Measurements from ENCODE around the gene TET2. TPM values are rescaled to one million over a fixed set of nuclear protein-coding genes. Genes with fewer than 3 reads are reported as not detected.

Gene TET2
- total RNA-seq, 3 donors from 2014 or later (not counting 1 experiment from before 2014, with no cell fraction given) = 80.0 to 91.6 (median 82.8) TPM

DNA sequence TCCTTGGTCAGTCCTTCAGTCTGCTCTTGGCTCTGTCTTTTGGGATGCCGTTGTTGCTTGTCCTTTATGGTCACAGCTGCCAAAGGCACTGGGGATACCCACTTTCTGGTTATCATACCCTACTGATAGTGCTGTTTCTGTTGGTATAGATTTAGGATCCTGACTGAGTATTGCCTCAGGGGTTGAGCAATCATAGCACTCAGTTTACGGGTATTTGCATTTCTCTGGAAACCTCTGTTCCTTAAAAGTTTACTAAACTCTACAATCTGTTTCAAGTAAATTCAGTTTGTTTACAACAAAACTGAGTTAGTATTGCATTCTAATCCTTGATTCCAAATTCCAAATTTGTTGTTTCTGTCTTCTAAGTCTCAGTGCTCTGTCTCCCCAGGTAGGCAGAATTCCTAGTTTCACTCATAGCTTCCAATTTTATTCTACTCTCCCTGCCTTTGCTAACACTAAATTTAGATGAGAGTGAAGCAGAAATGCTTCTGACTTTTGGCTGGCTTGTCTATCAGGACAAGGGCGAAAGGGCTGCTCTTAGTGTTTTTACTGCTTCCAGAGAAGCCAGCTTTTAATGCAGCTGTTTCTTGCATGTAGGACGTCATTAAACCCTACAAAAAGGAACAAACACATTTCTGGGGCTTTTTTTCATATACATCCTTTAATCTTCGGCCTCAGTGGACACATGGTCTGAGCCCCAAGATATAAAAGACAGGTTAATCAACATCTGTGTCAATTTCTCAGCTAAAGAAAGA lies 17.2 kb upstream of the TET2 start:
- DNase-seq (no peak), ATAC-seq (no peak)
- WGBS (ENCODE audit: insufficient coverage) = 89% methylated on average over 5 of the region's 5 CpGs
- no peaks in the 10 kb centered on the region for H3K36me3 ChIP-seq (ENCODE audit: control insufficient read depth, insufficient read depth, low read length)
- H3K9me3 ChIP-seq (ENCODE audit: control insufficient read depth, insufficient read depth, low read length) = no peaks in the 10 kb centered on the region
- no peaks in the 10 kb centered on the region for H3K4me1 ChIP-seq (ENCODE audit: control insufficient read depth, insufficient read depth, low read length)
- Mint-ChIP-seq H3K27me3 (ENCODE audit: low read depth in 2 of 2) (no peaks in the 10 kb centered on the region), H3K27ac (no peak overlapping the region), H3K4me1 (no peaks in the 10 kb centered on the region), H3K9me3 (no peaks in the 10 kb centered on the region), H3K36me3 (no peaks in the 10 kb centered on the region), H3K4me3 (no peak overlapping the region)
- no peak overlapping the region for H3K4me3 ChIP-seq (ENCODE audit: low read length)
- H3K27ac ChIP-seq (ENCODE audit: low read length) = no peak overlapping the region
- TF ChIP-seq, protein P1, sequence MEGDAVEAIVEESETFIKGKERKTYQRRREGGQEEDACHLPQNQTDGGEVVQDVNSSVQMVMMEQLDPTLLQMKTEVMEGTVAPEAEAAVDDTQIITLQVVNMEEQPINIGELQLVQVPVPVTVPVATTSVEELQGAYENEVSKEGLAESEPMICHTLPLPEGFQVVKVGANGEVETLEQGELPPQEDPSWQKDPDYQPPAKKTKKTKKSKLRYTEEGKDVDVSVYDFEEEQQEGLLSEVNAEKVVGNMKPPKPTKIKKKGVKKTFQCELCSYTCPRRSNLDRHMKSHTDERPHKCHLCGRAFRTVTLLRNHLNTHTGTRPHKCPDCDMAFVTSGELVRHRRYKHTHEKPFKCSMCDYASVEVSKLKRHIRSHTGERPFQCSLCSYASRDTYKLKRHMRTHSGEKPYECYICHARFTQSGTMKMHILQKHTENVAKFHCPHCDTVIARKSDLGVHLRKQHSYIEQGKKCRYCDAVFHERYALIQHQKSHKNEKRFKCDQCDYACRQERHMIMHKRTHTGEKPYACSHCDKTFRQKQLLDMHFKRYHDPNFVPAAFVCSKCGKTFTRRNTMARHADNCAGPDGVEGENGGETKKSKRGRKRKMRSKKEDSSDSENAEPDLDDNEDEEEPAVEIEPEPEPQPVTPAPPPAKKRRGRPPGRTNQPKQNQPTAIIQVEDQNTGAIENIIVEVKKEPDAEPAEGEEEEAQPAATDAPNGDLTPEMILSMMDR (IDR thresholded peaks at IDR 0.05) = no peak
- intact Hi-C loops (cut with micrococcal nuclease) = no loop called here
- H3K27me3 ChIP-seq (ENCODE audit: control insufficient read depth, insufficient read depth, low read length) = no peaks in the 10 kb centered on the region

DNA sequence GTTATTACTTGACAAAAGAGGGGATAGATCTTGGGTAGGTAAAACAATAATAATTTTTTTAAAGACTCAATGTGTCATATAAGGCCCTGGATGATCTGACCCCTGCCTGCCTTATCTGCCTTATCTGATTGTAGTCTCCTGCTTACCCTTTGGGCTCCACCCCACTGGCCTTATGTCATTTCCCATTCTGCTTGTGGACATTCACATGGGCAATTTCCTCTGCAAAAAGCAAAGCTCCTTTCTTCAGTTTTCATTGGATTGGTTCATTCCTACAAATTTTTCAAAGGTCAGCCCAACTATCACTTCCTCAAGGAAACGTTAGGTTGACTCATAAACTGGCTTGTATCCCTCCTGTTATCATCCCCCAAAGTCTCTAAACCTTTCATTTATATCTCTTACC lies 15.7 kb upstream of the TET2 start:
- no peak for ATAC-seq
- no peak for DNase-seq
- no peaks in the 10 kb centered on the region for H3K9me3 ChIP-seq (ENCODE audit: control insufficient read depth, insufficient read depth, low read length)
- H3K27me3 ChIP-seq (ENCODE audit: control insufficient read depth, insufficient read depth, low read length) = no peaks in the 10 kb centered on the region
- Mint-ChIP-seq H3K4me3 (no peak overlapping the region), H3K27me3 (ENCODE audit: low read depth in 2 of 2) (no peaks in the 10 kb centered on the region), H3K27ac (no peak overlapping the region), H3K4me1 (no peaks in the 10 kb centered on the region), H3K36me3 (no peaks in the 10 kb centered on the region), H3K9me3 (no peaks in the 10 kb centered on the region)
- no peak overlapping the region for H3K27ac ChIP-seq (ENCODE audit: low read length)
- no peaks in the 10 kb centered on the region for H3K36me3 ChIP-seq (ENCODE audit: control insufficient read depth, insufficient read depth, low read length)
- whole genome bisulfite sequencing (ENCODE audit: insufficient coverage) = 80% methylated on average over 1 of the region's 1 CpG
- TF ChIP-seq, protein P1 (IDR thresholded peaks at IDR 0.05) = no peak
- H3K4me3 ChIP-seq (ENCODE audit: low read length) = no peak overlapping the region
- intact Hi-C loops (cut with micrococcal nuclease) = no loop called here
- no peaks in the 10 kb centered on the region for H3K4me1 ChIP-seq (ENCODE audit: control insufficient read depth, insufficient read depth, low read length)

DNA sequence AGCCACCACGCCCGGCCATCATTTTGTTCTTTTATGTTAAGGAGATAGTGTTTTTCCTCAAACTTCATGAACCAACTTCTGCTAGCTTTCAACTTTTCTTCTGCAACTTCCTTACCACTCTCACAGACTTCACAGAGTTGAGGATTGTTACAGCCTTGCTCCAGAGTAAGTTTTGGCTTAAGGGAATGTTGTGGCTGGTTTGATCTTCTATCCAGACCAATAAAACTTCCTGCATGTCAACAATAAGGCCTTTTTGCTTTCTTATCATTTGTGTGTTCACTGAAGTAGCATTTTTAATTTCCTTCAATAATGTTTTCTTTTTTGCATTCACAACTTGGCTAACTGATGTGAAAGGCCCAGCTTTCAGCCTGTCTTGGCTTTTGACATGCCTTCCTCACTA lies 12.7 kb upstream of the TET2 start:
- intact Hi-C loops (cut with micrococcal nuclease) = no loop called here
- no CpG with 5 or more reads among the region's 2 CpGs for WGBS (ENCODE audit: insufficient coverage)
- Mint-ChIP-seq H3K4me3 (no peak overlapping the region), H3K9me3 (no peaks in the 10 kb centered on the region), H3K36me3 (no peaks in the 10 kb centered on the region), H3K27ac (no peak overlapping the region), H3K4me1 (no peaks in the 10 kb centered on the region), H3K27me3 (ENCODE audit: low read depth in 2 of 2) (no peaks in the 10 kb centered on the region)
- Histone ChIP-seq H3K4me1 (ENCODE audit: control insufficient read depth, insufficient read depth, low read length) (no peaks in the 10 kb centered on the region), H3K9me3 (ENCODE audit: control insufficient read depth, insufficient read depth, low read length) (no peaks in the 10 kb centered on the region), H3K27ac (ENCODE audit: low read length) (no peak overlapping the region), H3K36me3 (ENCODE audit: control insufficient read depth, insufficient read depth, low read length) (no peaks in the 10 kb centered on the region), H3K27me3 (ENCODE audit: control insufficient read depth, insufficient read depth, low read length) (no peaks in the 10 kb centered on the region), H3K4me3 (ENCODE audit: low read length) (no peak overlapping the region)
- TF ChIP-seq, protein P1 (IDR thresholded peaks at IDR 0.05) = no peak
- DNase-seq (no peak), ATAC-seq (no peak)

DNA sequence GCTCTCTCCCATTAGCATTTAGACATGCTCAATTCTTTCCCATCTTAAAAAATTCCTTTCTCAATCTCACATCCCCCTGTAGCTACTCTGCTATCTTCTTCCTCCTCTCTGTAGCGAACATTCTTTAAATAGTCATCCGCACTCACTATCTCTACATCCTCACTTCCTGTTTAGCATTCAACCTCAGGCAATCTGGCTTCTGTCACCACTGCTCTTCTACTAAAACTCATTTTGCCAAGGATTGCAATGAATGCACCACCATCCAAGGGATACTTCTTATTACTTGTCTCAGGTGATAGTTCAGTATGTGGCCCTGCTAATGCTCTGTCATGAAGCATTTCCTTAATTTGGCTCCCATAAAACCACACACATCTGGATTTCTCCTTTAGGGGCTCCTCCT lies 10.9 kb upstream of the TET2 start:
- H3K27ac Mint-ChIP-seq = no peak overlapping the region
- TF ChIP-seq, protein P1 (IDR thresholded peaks at IDR 0.05) = no peak
- no peak for ATAC-seq
- no peaks in the 10 kb centered on the region for H3K9me3 ChIP-seq (ENCODE audit: control insufficient read depth, insufficient read depth, low read length)
- H3K27me3 ChIP-seq (ENCODE audit: control insufficient read depth, insufficient read depth, low read length) = no peaks in the 10 kb centered on the region
- intact Hi-C loops (cut with micrococcal nuclease) = no loop called here
- H3K4me1 ChIP-seq (ENCODE audit: control insufficient read depth, insufficient read depth, low read length) = no peaks in the 10 kb centered on the region
- no peaks in the 10 kb centered on the region for H3K4me1 Mint-ChIP-seq
- no peak overlapping the region for H3K4me3 ChIP-seq (ENCODE audit: low read length)
- H3K27ac ChIP-seq (ENCODE audit: low read length) = no peak overlapping the region
- no peaks in the 10 kb centered on the region for H3K27me3 Mint-ChIP-seq (ENCODE audit: low read depth in 2 of 2)
- H3K4me3 Mint-ChIP-seq = no peak overlapping the region
- whole genome bisulfite sequencing (ENCODE audit: insufficient coverage) = 40% methylated on average over 2 of the region's 2 CpGs
- no peaks in the 10 kb centered on the region for H3K36me3 Mint-ChIP-seq
- H3K9me3 Mint-ChIP-seq = no peaks in the 10 kb centered on the region
- H3K36me3 ChIP-seq (ENCODE audit: control insufficient read depth, insufficient read depth, low read length) = no peaks in the 10 kb centered on the region
- DNase-seq = no peak
